Measurements from ENCODE around the gene TFDP2.
"Not testable (repeated sequence)": the region's sequence is repeated elsewhere in the genome, so short reads cannot be mapped to it uniquely, and the experiment has no call there.

The TFDP2 gene

DNA sequence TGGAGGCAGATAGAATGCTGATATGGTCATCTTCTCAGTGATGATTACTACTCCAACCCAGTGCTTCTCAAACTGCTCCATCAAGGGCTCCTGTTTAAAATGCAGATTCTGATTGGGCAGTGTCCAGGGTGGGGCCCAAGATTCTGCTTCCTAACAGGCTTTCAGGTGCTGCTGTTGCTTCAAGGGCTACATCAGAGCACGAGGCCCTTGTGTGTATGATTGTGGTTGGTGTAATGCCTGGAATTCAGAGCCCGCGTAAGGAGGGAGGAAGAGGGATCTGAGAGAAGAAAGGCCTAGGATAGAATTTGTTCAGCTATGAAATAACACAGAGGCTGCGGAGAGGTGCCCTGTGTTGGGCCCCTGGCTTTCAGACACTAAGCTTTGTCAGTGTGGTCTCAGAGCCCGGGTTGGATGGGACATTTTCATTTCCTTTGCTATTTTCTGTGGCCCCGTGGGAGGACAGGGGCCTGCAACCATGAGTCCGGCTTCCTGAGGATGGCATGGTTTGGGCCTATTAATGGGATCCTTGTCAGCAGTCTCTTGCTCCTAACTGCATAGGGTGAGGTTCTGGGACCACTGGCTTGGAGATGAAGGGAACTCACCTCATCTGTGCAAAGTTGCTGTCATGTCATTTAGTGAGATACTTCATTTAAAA lies 219.9 kb downstream of the TFDP2 start:
- no peak for DNase-seq (ENCODE audit: low read depth)
- no peak overlapping the region for H3K4me3 ChIP-seq (ENCODE audit: low read length)
- TF ChIP-seq, protein P1, sequence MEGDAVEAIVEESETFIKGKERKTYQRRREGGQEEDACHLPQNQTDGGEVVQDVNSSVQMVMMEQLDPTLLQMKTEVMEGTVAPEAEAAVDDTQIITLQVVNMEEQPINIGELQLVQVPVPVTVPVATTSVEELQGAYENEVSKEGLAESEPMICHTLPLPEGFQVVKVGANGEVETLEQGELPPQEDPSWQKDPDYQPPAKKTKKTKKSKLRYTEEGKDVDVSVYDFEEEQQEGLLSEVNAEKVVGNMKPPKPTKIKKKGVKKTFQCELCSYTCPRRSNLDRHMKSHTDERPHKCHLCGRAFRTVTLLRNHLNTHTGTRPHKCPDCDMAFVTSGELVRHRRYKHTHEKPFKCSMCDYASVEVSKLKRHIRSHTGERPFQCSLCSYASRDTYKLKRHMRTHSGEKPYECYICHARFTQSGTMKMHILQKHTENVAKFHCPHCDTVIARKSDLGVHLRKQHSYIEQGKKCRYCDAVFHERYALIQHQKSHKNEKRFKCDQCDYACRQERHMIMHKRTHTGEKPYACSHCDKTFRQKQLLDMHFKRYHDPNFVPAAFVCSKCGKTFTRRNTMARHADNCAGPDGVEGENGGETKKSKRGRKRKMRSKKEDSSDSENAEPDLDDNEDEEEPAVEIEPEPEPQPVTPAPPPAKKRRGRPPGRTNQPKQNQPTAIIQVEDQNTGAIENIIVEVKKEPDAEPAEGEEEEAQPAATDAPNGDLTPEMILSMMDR (conservative IDR thresholded peaks at IDR 0.05; ENCODE audit: low read depth, low read length) = no peak

DNA sequence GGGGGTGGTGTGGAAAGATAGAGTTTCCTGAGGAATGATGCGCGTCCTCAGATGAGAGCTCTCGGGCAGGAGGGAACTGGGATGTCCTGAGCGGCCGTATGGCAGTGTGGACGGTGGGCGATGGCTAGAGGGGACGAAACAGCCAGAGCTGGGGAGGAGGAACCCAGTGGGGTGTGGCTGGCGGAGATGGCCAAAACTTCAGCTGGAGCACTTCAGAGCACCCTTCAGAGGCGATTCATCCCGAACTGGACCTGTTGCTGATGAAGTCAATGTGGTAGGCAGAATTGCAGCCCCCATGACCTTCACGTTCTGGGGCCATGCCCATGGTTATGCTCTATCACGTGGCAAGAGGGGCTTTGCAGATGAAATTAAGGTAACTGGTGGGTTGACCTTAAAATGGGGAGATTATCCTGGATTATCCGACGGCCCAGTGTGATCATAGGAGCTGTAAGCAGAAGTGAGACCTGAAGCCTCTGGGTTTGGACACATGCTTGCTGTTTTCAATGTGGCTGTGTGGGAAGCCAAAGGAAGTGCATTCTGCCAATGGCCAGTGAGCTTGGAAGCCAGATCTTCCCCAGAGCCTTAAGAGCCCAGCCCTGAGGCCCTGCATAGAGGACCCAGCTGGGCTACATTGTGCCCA lies 220.6 kb downstream of the TFDP2 start:
- TF ChIP-seq, protein P1 (conservative IDR thresholded peaks at IDR 0.05; ENCODE audit: low read depth, low read length) = no peak
- no peak for DNase-seq (ENCODE audit: low read depth)
- no peak overlapping the region for H3K4me3 ChIP-seq (ENCODE audit: low read length)

DNA sequence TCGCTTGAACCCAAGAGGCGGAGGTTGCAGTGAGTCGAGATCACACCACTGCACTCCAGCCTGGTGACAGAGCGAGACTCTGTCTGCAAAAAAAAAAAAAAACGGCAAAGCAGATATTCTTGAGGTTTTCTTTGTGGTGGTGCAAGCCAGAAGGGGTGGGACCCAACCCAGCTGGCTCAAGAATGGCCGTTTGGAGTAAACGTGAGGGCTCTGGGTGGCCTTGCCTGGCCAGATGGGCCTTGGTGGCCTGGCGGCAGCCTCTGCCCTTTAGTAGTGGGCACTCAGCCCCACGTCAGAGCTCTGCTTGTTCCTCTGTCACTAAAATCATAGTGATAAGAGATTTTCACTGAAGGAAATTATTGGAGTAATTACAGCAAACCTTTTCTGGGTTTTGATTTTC lies 222.4 kb downstream of the TFDP2 start:
- no peak overlapping the region for H3K4me3 ChIP-seq (ENCODE audit: low read length)
- TF ChIP-seq, protein P1 (conservative IDR thresholded peaks at IDR 0.05; ENCODE audit: low read depth, low read length) = no peak
- DNase-seq (ENCODE audit: low read depth) = no peak

DNA sequence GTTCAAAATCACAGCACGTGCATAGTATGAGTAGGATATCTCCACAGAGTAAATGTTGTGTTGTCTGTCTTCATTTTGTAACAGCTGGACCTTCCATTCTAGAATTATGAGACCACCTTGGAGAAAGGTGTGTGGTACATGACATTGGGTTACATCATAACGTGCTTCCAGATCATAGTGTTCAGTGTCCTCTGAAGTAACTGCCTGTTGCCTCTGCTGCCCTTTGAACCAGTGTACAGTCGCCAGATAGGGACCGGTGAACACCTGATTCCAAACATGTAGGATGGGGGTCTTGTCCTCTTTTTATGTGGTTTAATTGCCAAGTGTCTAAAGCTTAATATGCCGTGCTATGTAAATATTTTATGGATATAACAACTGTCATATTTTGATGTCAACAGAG lies 223.7 kb downstream of the TFDP2 start:
- not testable (repeated sequence) for DNase-seq (ENCODE audit: low read depth); H3K4me3 ChIP-seq (ENCODE audit: low read length)

DNA sequence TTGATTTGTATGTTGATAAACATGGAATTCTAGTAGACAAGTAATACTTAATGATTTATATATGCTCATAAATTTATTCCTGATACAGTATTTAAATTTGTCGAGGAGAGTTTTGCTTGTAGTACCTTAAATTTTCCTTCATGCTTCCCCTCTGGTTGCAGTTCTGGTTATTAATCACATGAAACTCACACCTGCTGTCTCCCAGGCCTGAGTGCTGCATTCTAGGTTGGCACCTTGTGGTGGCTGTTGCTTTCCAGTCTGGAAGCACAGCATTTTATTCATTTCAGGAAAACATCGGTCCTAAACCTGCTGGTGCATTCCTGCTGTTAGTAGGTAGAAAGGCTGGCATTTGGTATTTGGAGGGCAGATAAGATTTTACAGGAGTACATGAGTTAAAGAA lies 228.0 kb downstream of the TFDP2 start:
- no peak for DNase-seq (ENCODE audit: low read depth)

DNA sequence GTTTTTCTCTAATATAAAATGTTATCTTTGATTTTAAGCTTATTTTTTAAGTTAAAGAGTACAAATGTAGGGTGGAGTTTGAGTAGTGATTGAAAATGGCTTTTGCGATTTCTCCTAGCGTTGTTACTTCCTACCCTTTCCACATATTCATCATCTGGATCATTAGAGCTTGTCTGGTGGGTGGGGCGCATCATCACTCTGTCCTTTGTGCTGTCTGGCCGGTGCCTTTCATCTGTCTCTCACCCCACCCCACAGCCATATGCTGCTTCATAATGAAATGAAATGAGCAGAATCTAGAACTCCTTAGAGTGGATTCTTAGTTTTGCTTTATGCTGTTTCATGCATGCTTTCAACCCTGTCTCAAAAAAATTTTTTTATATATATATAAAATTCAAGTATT lies 228.6 kb downstream of the TFDP2 start:
- no peak overlapping the region for H3K4me3 ChIP-seq (ENCODE audit: low read length)
- TF ChIP-seq, protein P1 (conservative IDR thresholded peaks at IDR 0.05; ENCODE audit: low read depth, low read length) = no peak
- no peak for DNase-seq (ENCODE audit: low read depth)

More for the DNA sequence above, 228.0 kb downstream of the TFDP2 start:
- no peak overlapping the region for H3K4me3 ChIP-seq (ENCODE audit: low read length)
- TF ChIP-seq, protein P1 (conservative IDR thresholded peaks at IDR 0.05; ENCODE audit: low read depth, low read length) = no peak

DNA sequence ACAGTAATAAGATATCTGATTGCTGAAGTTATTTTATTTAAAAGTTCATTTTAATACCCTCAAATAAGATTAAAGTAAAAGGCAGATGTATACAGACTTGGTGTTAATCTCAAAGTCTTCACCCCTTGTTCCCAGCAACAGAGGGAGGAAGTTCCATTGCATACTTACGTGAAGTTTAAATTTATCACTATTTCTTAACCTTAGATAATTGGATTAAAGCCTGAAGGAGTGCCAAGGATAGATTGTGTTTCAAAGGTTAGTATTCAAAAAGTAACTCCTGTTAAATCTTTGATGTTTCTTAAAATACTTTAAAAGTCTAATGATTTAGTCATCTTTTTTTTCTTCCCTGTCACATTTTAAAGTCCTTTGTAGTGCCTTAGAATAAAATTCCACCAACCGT lies 233.6 kb downstream of the TFDP2 start:
- DNase-seq (ENCODE audit: low read depth) = peak; percentile 43
- no peak overlapping the region for H3K4me3 ChIP-seq (ENCODE audit: low read length)
- TF ChIP-seq, protein P1 (conservative IDR thresholded peaks at IDR 0.05; ENCODE audit: low read depth, low read length) = no peak

Data from retinal pigment epithelial cell (primary cell).